ENCODE data around the gene CNTRL.
"Not testable (repeated sequence)": the region's sequence is repeated elsewhere in the genome, so short reads cannot be mapped to it uniquely, and the experiment has no call there.

The CNTRL gene

GRCh38 chr9:121123816-121124535, 49.2 kb downstream of the CNTRL start:
- DNase-seq = no peak
- intact Hi-C loops (cut with DNase I) = loop anchor here (10.0 kb wide), 1 partner anchor 49 kb away; the partner anchor contains the start of gene CNTRL

GRCh38 chr9:121125590-121125989, 50.8 kb downstream of the CNTRL start:
- no peak for DNase-seq

GRCh38 chr9:121129384-121129783, 54.6 kb downstream of the CNTRL start:
- intact Hi-C loops (cut with DNase I) = loop anchor here (10.0 kb wide), 1 partner anchor 55 kb away; the partner anchor contains the start of gene CNTRL
- not testable (repeated sequence) for DNase-seq

More at GRCh38 chr9:121125590-121125989, 50.8 kb downstream of the CNTRL start:
- intact Hi-C loops (cut with DNase I) = loop anchor here (10.0 kb wide), 1 partner anchor 51 kb away; the partner anchor contains the start of gene CNTRL

- no peak for DNase-seq
- intact Hi-C loops (cut with DNase I) = no loop called here
These were observed 58.5 kb downstream of the CNTRL start for GRCh38 chr9:121133104-121133816.

GRCh38 chr9:121135642-121136041, 60.9 kb downstream of the CNTRL start:
- intact Hi-C loops (cut with DNase I) = no loop called here

GRCh38 chr9:121138561-121138960, 63.8 kb downstream of the CNTRL start:
- intact Hi-C loops (cut with DNase I) = no loop called here
- no peak for DNase-seq

More at GRCh38 chr9:121135642-121136041, 60.9 kb downstream of the CNTRL start:
- DNase-seq = no peak

- intact Hi-C loops (cut with DNase I) = no loop called here
- no peak for DNase-seq
These were observed 64.2 kb downstream of the CNTRL start for GRCh38 chr9:121138973-121139372.

GRCh38 chr9:121140162-121140561, 65.4 kb downstream of the CNTRL start:
- intact Hi-C loops (cut with DNase I) = no loop called here

GRCh38 chr9:121141306-121141705, 66.6 kb downstream of the CNTRL start:
- intact Hi-C loops (cut with DNase I) = no loop called here
- DNase-seq = no peak

More at GRCh38 chr9:121140162-121140561, 65.4 kb downstream of the CNTRL start:
- DNase-seq = no peak

GRCh38 chr9:121141706-121142105, 67.0 kb downstream of the CNTRL start:
- intact Hi-C loops (cut with DNase I) = no loop called here
- no peak for DNase-seq

- intact Hi-C loops (cut with DNase I) = no loop called here
- DNase-seq = no peak
These were observed 69.0 kb downstream of the CNTRL start for GRCh38 chr9:121143771-121144170.

GRCh38 chr9:121144482-121144881, 69.7 kb downstream of the CNTRL start:
- no peak for DNase-seq

GRCh38 chr9:121150188-121150587, 75.4 kb downstream of the CNTRL start:
- DNase-seq = no peak
- intact Hi-C loops (cut with DNase I) = no loop called here

More at GRCh38 chr9:121144482-121144881, 69.7 kb downstream of the CNTRL start:
- intact Hi-C loops (cut with DNase I) = no loop called here

- intact Hi-C loops (cut with DNase I) = no loop called here
- DNase-seq = no peak
These were observed 78.9 kb downstream of the CNTRL start for GRCh38 chr9:121153642-121154041.

- intact Hi-C loops (cut with DNase I) = no loop called here
These were observed 80.0 kb downstream of the CNTRL start for GRCh38 chr9:121154782-121155181.

GRCh38 chr9:121156263-121156731, 81.5 kb downstream of the CNTRL start:
- intact Hi-C loops (cut with DNase I) = no loop called here
- no peak for DNase-seq

More at GRCh38 chr9:121154782-121155181, 80.0 kb downstream of the CNTRL start:
- DNase-seq = no peak

GRCh38 chr9:121157939-121158338, 83.2 kb downstream of the CNTRL start:
- no peak for DNase-seq
- intact Hi-C loops (cut with DNase I) = no loop called here

- intact Hi-C loops (cut with DNase I) = no loop called here
- no peak for DNase-seq
These were observed 85.3 kb downstream of the CNTRL start for GRCh38 chr9:121160025-121160424.

- intact Hi-C loops (cut with DNase I) = no loop called here
- no peak for DNase-seq
These were observed 93.3 kb downstream of the CNTRL start for GRCh38 chr9:121168052-121168451.

- no peak for DNase-seq
- intact Hi-C loops (cut with DNase I) = no loop called here
These were observed 94.4 kb downstream of the CNTRL start for GRCh38 chr9:121169094-121169601.

- intact Hi-C loops (cut with DNase I) = no loop called here
- DNase-seq = no peak
These were observed 96.5 kb downstream of the CNTRL start for GRCh38 chr9:121171236-121171635.

All from posterior cingulate gyrus (tissue), 11 donors.